Measurements from ENCODE around the gene RELN. TPM values are rescaled to one million over a fixed set of nuclear protein-coding genes. Genes with fewer than 3 reads are reported as not detected.

RELN gene
- total and polyA plus RNA-seq, 10 of the 15 experiments (the other 5 are each of a cell fraction or from before 2014, with no cell fraction given), result 0.11 to 0.21 TPM; not detected in 8

DNA sequence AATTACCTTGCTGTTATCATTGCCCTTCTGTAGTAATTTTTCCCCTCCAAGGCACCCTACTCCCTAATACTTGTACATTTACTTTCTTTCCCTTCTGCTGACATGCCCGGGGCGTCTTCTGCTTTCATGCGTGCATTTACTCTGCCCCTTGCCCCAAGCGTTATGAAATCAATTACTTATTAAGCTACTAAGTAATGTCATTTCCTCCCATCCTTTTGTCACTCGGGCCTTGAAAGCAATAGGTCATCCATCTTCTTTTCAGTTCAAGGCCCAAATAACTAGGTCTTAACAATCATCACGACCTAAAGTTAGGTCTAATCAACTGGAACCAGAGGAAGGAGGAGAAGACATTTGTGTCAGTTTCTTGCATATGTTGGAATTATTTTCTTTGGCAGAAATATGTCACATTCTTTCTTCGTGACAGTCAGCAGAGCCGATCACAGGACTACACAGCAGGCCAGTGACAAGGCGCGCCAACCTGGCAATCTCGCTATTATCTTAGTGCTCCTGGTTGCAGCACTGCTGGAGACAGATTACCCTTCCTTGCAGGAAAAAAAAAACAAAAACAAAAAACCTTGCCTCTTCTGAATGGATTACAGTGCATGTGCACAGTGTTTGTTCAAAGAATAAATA is 179.2 kb downstream of the RELN start:
- no peak for FAIRE-seq
- Histone ChIP-seq H3K4me3 (no peak overlapping the region), H3K4me1 (ENCODE audit: control insufficient read depth, insufficient read depth, low read length) (no peaks in the 10 kb centered on the region), H3K36me3 (ENCODE audit: control insufficient read depth in 2 of 2, insufficient read depth in 2 of 2, low read length in 1 of 2) (no peaks in the 10 kb centered on the region), H3K4me2 (ENCODE audit: control insufficient read depth, insufficient read depth) (no peak overlapping the region), H3K9me3 (replicated peaks; ENCODE audit: control insufficient read depth, insufficient read depth, low read length) (no peaks in the 10 kb centered on the region), H2AFZ (ENCODE audit: control insufficient read depth, low read depth, low read length) (no peak overlapping the region), H4K20me1 (ENCODE audit: control insufficient read depth, insufficient read depth) (no peaks in the 10 kb centered on the region), H3K27me3 (replicated peaks in 1 of 2; ENCODE audit: control insufficient read depth in 2 of 2, insufficient read depth in 2 of 2, low read length in 1 of 2) (no peaks in the 10 kb centered on the region; a peak in 1 of 4 replicates), H3K9ac (ENCODE audit: control insufficient read depth, insufficient read depth, low read length) (no peak overlapping the region), H3K79me2 (ENCODE audit: control insufficient read depth, insufficient read depth, low read length) (no peaks in the 10 kb centered on the region), H3K27ac (ENCODE audit: control insufficient read depth, insufficient read depth) (no peak overlapping the region)
- no peak for DNase-seq (ENCODE audit: low read depth, low spot score)
- intact Hi-C loops (cut with micrococcal nuclease; ENCODE audit: unreplicated experiment) (no loop called here), in situ Hi-C loops (cut with MboI) (no loop called here)
- ChIA-PET RAD21 (ENCODE audit: unreplicated experiment) (no interaction called here), SMC1A (ENCODE audit: uncharacterized antibody, unreplicated experiment) (interaction anchor here (1.0 kb wide), 1 partner anchor 10 kb away, joined by 3 read pairs; no protein-coding TSS in a partner anchor), POLR2A (no interaction called here), CTCF (no interaction called here)
- ATAC-seq, result no peak
- 55% methylated on average over 11 of the region's 11 CpGs for WGBS (ENCODE audit: insufficient coverage, insufficient replicate concordance, low lambda C conversion rate, missing lambda C conversion rate)
- BruUV-seq (replicated peaks), result no TSS peak
- TF ChIP-seq IRF5 (IDR thresholded peaks at IDR 0.05; ENCODE audit: borderline replicate concordance), result no peak
- no peak for TF ChIP-seq PRDM15 (CRISPR knock-in tag; IDR thresholded peaks at IDR 0.05)
- TF ChIP-seq ZBTB11 (CRISPR knock-in tag; IDR thresholded peaks at IDR 0.05), result no peak
- no peak for TF ChIP-seq RAD51 (IDR thresholded peaks at IDR 0.05)
- no peak for TF ChIP-seq DPF2 (IDR thresholded peaks at IDR 0.05)
- no peak for TF ChIP-seq BHLHE40 (IDR thresholded peaks at IDR 0.05; ENCODE audit: borderline replicate concordance in 1 of 2, low read depth in 2 of 2, low read length in 1 of 2)
- TF ChIP-seq SIN3A (IDR thresholded peaks at IDR 0.05; ENCODE audit: low read depth, low read length), result no peak
- no peak for TF ChIP-seq KLF5 (IDR thresholded peaks at IDR 0.05; ENCODE audit: partially characterized antibody)
- no peak for TF ChIP-seq HDAC2 (IDR thresholded peaks at IDR 0.05)
- no peak for TF ChIP-seq SMAD5 (IDR thresholded peaks at IDR 0.05; ENCODE audit: low read depth)
- no peak for TF ChIP-seq RFX5 (IDR thresholded peaks at IDR 0.05; ENCODE audit: low read depth, low read length)
- TF ChIP-seq TCF12 (IDR thresholded peaks at IDR 0.05; ENCODE audit: low read depth, low read length), result no peak
- no peak for TF ChIP-seq PBX3 (IDR thresholded peaks at IDR 0.05; ENCODE audit: insufficient replicate concordance, low read depth, low read length)
- TF ChIP-seq SMARCA5 (IDR thresholded peaks at IDR 0.05), result no peak
- no peak for TF ChIP-seq STAT1 (conservative IDR thresholded peaks at IDR 0.05)

All from GM12878 (cell line).